Chondrocyte (in vitro differentiated cells): ENCODE measurements around the gene NAGPA. TPM values are rescaled to one million over a fixed set of nuclear protein-coding genes. Genes with fewer than 3 reads are reported as not detected.

Experiments used
- DNase-seq: peaks from one replicate; pipeline ENCODE4 v3.0.0; 2021; ENCODE audit warnings: mixed read lengths, low spot score
- H3K27ac Mint-ChIP-seq: one replicate; pipeline ENCODE4 v1.8.0; 2021; ENCODE audit warnings: mild to moderate bottlenecking, moderate library complexity, mixed read lengths; ENCODE audit not compliant: unreplicated experiment
- H3K27me3 Mint-ChIP-seq: 2 replicates; pipeline ENCODE4 v1.8.0; 2021; ENCODE audit warnings: low read depth, mixed read lengths
- H3K36me3 Mint-ChIP-seq: 2 replicates; pipeline ENCODE4 v1.8.0; 2021; ENCODE audit warnings: low read depth, mixed read lengths
- H3K4me1 Mint-ChIP-seq: 2 replicates; pipeline ENCODE4 v1.8.0; 2021; ENCODE audit warnings: low read depth, mild to moderate bottlenecking, mixed read lengths
- H3K4me3 Mint-ChIP-seq: one replicate; pipeline ENCODE4 v1.8.0; 2021; ENCODE audit warnings: mild to moderate bottlenecking, moderate library complexity, mixed read lengths; ENCODE audit not compliant: unreplicated experiment
- H3K9me3 Mint-ChIP-seq: 2 replicates; pipeline ENCODE4 v1.8.0; 2021; ENCODE audit warnings: low read depth, mixed read lengths
- CTCF ChIP-seq: fragments of 200-600 bp; sonication (generic); IDR thresholded peaks from 2 replicates; pipeline ENCODE4 v1.5.0; 2021; ENCODE audit warnings: antibody characterized with exemption, mild to moderate bottlenecking, moderate library complexity
- total RNA-seq: library from RNA; stranded (reverse); gene quantifications from 3 replicates; pipeline ENCODE4 v1.2.1, GENCODE V29; 2021

The NAGPA gene
- total RNA-seq, 1 donor from 2014 or later, result 11.3 TPM

GRCh38 chr16:5024632-5025031 is 9.1 kb downstream of the NAGPA start:
- TF ChIP-seq CTCF, result peak; percentile 27
- H3K9me3 Mint-ChIP-seq, result no peaks in the 10 kb centered on the region
- no peak for DNase-seq
- H3K4me1 Mint-ChIP-seq, result no peaks in the 10 kb centered on the region
- peaks cover 6% of the 10 kb centered on the region for H3K27me3 Mint-ChIP-seq
- no peak overlapping the region for H3K27ac Mint-ChIP-seq
- H3K36me3 Mint-ChIP-seq, result peaks cover 3% of the 10 kb centered on the region
- no peak overlapping the region for H3K4me3 Mint-ChIP-seq

DNA sequence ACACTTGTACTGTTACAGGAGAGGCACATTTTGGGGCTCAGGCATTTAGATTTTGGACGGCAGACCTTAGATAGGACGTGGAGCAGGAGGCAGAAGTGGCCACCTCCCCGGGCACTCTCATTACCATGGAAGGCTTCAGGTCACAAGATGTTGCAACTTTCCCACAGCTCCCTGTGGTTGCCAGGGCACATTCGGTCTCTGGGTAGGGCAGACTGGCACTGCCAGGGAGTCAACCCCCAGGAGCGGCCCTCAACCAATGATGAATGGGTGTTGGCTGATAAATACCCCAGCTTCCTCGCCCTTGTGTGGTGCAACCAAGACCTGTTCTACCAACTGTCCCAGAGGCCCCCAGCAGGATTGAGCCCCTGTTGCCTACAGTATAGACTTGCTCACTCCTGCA is 11.2 kb downstream of the NAGPA start:
- Mint-ChIP-seq H3K27ac (no peak overlapping the region), H3K9me3 (no peaks in the 10 kb centered on the region)

GRCh38 chr16:5020551-5020950 is 13.2 kb downstream of the NAGPA start:
- DNase-seq, result no peak
- H3K4me3 Mint-ChIP-seq, result no peak overlapping the region
- peaks cover 6% of the 10 kb centered on the region for H3K27me3 Mint-ChIP-seq
- no peaks in the 10 kb centered on the region for H3K4me1 Mint-ChIP-seq
- no peak overlapping the region for H3K27ac Mint-ChIP-seq
- H3K9me3 Mint-ChIP-seq, result no peaks in the 10 kb centered on the region
- TF ChIP-seq CTCF, result no peak
- H3K36me3 Mint-ChIP-seq, result no peaks in the 10 kb centered on the region

More for the DNA sequence above, 11.2 kb downstream of the NAGPA start:
- Mint-ChIP-seq H3K36me3 (no peaks in the 10 kb centered on the region), H3K4me1 (no peaks in the 10 kb centered on the region), H3K4me3 (no peak overlapping the region), H3K27me3 (peaks cover 6% of the 10 kb centered on the region)
- no peak for TF ChIP-seq CTCF
- no peak for DNase-seq

- DNase-seq, result no peak
- TF ChIP-seq CTCF, result no peak
- Mint-ChIP-seq H3K4me3 (no peak overlapping the region), H3K36me3 (no peaks in the 10 kb centered on the region), H3K27ac (no peak overlapping the region), H3K27me3 (peaks cover 10% of the 10 kb centered on the region), H3K4me1 (no peaks in the 10 kb centered on the region), H3K9me3 (no peaks in the 10 kb centered on the region)
These were observed 14.0 kb downstream of the NAGPA start for GRCh38 chr16:5019775-5020174.

DNA sequence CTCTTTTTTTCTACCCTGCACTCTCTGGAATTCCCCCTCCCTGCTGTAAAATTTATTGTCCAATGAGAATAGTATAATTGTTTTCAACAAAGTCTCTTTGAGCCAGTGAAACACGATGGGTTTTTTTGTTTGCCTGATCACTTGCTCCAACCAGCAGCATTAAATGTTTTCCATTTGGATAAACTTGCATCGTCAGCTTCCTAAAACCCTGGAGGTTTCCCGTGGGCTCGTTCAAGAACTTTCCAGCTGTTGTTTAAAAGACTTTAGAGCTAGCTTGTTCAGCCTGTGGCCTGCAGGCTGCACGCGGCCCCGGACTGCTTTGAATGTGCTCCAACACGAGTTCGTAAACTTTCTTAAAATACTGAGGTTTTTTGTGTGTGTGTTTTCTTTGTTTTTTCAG is 14.9 kb downstream of the NAGPA start:
- no peak for DNase-seq
- H3K4me3 Mint-ChIP-seq, result no peak overlapping the region
- no peak for TF ChIP-seq CTCF
- no peaks in the 10 kb centered on the region for H3K4me1 Mint-ChIP-seq
- H3K27me3 Mint-ChIP-seq, result peaks cover 10% of the 10 kb centered on the region
- no peaks in the 10 kb centered on the region for H3K36me3 Mint-ChIP-seq
- no peak overlapping the region for H3K27ac Mint-ChIP-seq
- no peaks in the 10 kb centered on the region for H3K9me3 Mint-ChIP-seq
